GM21447 (cell line): Measurements from ENCODE around the gene FRA10AC1.
A peak's percentile ranks its signal among the peaks of the same experiment; 100 is the strongest.

Source experiments
- ATAC-seq: cut with Tn5 transposase; IDR thresholded peaks from one replicate; pipeline ENCODE4 v1.9.1; 2021; ENCODE audit not compliant: unreplicated experiment

Gene FRA10AC1

GRCh38 chr10:93702210-93703001 is at the start of gene FRA10AC1:
Gene FRA10AC1, minus strand, starts transcription at chr10:93702592. Its CDS starts 2,486 bp downstream, at chr10:93700106.
- peak; percentile 80 for ATAC-seq

- no peak for ATAC-seq
These were observed 49.4 kb upstream of the FRA10AC1 start for GRCh38 chr10:93751832-93752231.

- ATAC-seq: no peak
These were observed 48.7 kb upstream of the FRA10AC1 start for GRCh38 chr10:93751124-93751523.

GRCh38 chr10:93749218-93749799 is 46.9 kb upstream of the FRA10AC1 start:
- no peak for ATAC-seq

- ATAC-seq: no peak
These were observed 44.5 kb upstream of the FRA10AC1 start for GRCh38 chr10:93746844-93747284.

GRCh38 chr10:93745408-93746065 is 43.1 kb upstream of the FRA10AC1 start:
- ATAC-seq: no peak

GRCh38 chr10:93742633-93743349 is 40.4 kb upstream of the FRA10AC1 start:
- peak; percentile 90 for ATAC-seq

- ATAC-seq: no peak
These were observed 39.0 kb upstream of the FRA10AC1 start for GRCh38 chr10:93741367-93741766.

GRCh38 chr10:93726024-93726423 is 23.6 kb upstream of the FRA10AC1 start:
- no peak for ATAC-seq

- ATAC-seq: no peak
These were observed 20.8 kb upstream of the FRA10AC1 start for GRCh38 chr10:93723153-93723552.

GRCh38 chr10:93722550-93722949 is 20.2 kb upstream of the FRA10AC1 start:
- no peak for ATAC-seq

- ATAC-seq: no peak
These were observed 17.5 kb upstream of the FRA10AC1 start for GRCh38 chr10:93719901-93720300.

- peak; percentile 38 for ATAC-seq
These were observed 16.7 kb upstream of the FRA10AC1 start for GRCh38 chr10:93718937-93719725.

GRCh38 chr10:93716766-93717165 is 14.4 kb upstream of the FRA10AC1 start:
- no peak for ATAC-seq

- ATAC-seq: peak; percentile 88
These were observed 13.0 kb upstream of the FRA10AC1 start for GRCh38 chr10:93715345-93715744.

GRCh38 chr10:93712593-93712992 is 10.2 kb upstream of the FRA10AC1 start:
- no peak for ATAC-seq

- no peak for ATAC-seq
These were observed 9.5 kb upstream of the FRA10AC1 start for GRCh38 chr10:93711891-93712290.

- no peak for ATAC-seq
These were observed 8.0 kb upstream of the FRA10AC1 start for GRCh38 chr10:93710333-93710909.

GRCh38 chr10:93707623-93708022 is 5.2 kb upstream of the FRA10AC1 start:
- ATAC-seq: no peak

GRCh38 chr10:93704451-93704850 is 2.1 kb upstream of the FRA10AC1 start:
- no peak for ATAC-seq
